CD8-positive, alpha-beta memory T cell (primary cell): Measurements from ENCODE around the gene OR10P1. TPM values are rescaled to one million over a fixed set of nuclear protein-coding genes. Genes with fewer than 3 reads are reported as not detected.

Source experiments
- CTCF ChIA-PET: fragments of 350-600 bp; sonication (Branson Sonifier 250); formaldehyde crosslinking; loops from one replicate; lab custom pipeline; 2021; ENCODE audit warnings: antibody characterized with exemption; lab: Charles Lee
- POLR2A ChIA-PET: fragments of 350-600 bp; sonication (Branson Sonifier 250); formaldehyde crosslinking; loops from one replicate; lab custom pipeline; 2021; ENCODE audit warnings: antibody characterized with exemption; lab: Charles Lee
- DNase-seq, 5 donors: peaks; one replicate each; pipeline versions ENCODE4 v3.0.0 to v3.0.0-alpha.2; 2020 to 2022; ENCODE audit warnings: mixed read lengths in 1 of 5
- H3K27ac ChIP-seq: one replicate; pipeline ENCODE4 v1.7.0; 2013; ENCODE audit warnings: low read depth, mild to moderate bottlenecking, low read length, moderate library complexity
- H3K27me3 ChIP-seq: 2 replicates; pipeline ENCODE4 v1.7.0; 2013; ENCODE audit warnings: low read length, mild to moderate bottlenecking; ENCODE audit not compliant: insufficient read depth, poor library complexity, severe bottlenecking
- H3K36me3 ChIP-seq: 2 replicates; pipeline ENCODE4 v1.7.0; 2013; ENCODE audit warnings: mild to moderate bottlenecking, low read length, moderate library complexity; ENCODE audit not compliant: insufficient read depth
- H3K4me1 ChIP-seq: 2 replicates; pipeline ENCODE4 v1.7.0; 2013; ENCODE audit warnings: mild to moderate bottlenecking, low read length, moderate library complexity; ENCODE audit not compliant: insufficient read depth
- H3K4me3 ChIP-seq: 2 replicates; pipeline ENCODE4 v1.7.0; 2013; ENCODE audit warnings: mild to moderate bottlenecking, low read length
- H3K9me3 ChIP-seq: 2 replicates; pipeline ENCODE4 v1.7.0; 2013; ENCODE audit warnings: mild to moderate bottlenecking, low read length
- H3K27ac Mint-ChIP-seq, 8 donors: one replicate each; pipeline ENCODE4 v1.8.0; 2020 to 2021; ENCODE audit warnings: mixed read lengths in 8 of 8, mild to moderate bottlenecking in 6 of 8, inconsistent platforms in 3 of 8, moderate library complexity in 3 of 8
- H3K27me3 Mint-ChIP-seq, 2 donors: one replicate each; pipeline ENCODE4 v1.8.0; 2020 to 2021; ENCODE audit warnings: mixed read lengths in 2 of 2, mild to moderate bottlenecking in 1 of 2, moderate library complexity in 1 of 2
- H3K36me3 Mint-ChIP-seq, 3 donors: one replicate each; pipeline ENCODE4 v1.8.0; 2020 to 2021; ENCODE audit warnings: mixed read lengths in 3 of 3, inconsistent platforms in 1 of 3, mild to moderate bottlenecking in 1 of 3
- H3K4me1 Mint-ChIP-seq, 3 donors: one replicate each; pipeline ENCODE4 v1.8.0; 2020 to 2021; ENCODE audit warnings: mixed read lengths in 3 of 3, inconsistent platforms in 1 of 3, mild to moderate bottlenecking in 1 of 3
- H3K4me3 Mint-ChIP-seq, 7 donors: one replicate each; pipeline ENCODE4 v1.8.0; 2020 to 2021; ENCODE audit warnings: mixed read lengths in 7 of 7, mild to moderate bottlenecking in 6 of 7, moderate library complexity in 4 of 7, inconsistent platforms in 2 of 7
- H3K9me3 Mint-ChIP-seq, 5 donors: one replicate each; pipeline ENCODE4 v1.8.0; 2020 to 2022; ENCODE audit warnings: mixed read lengths in 5 of 5, mild to moderate bottlenecking in 3 of 5, moderate library complexity in 2 of 5, inconsistent platforms in 1 of 5
- polyA plus RNA-seq: library from polyadenylated mRNA; unstranded; fragments of 300-500 nt; fragmentation: Illumina TruSeq; gene quantifications from one replicate; pipeline ENCODE4 v1.2.3, GENCODE V29; 2021
- total RNA-seq, 2 experiments: library from RNA; stranded (reverse); gene quantifications; one replicate each; pipeline ENCODE4 v1.2.3, GENCODE V29; 2021

The OR10P1 gene
- total and polyA plus RNA-seq, 3 experiments from 2014 or later, result not detected

GRCh38 chr12:55664826-55665225, 28.1 kb downstream of the OR10P1 start:
- H3K27ac ChIP-seq, result no peak overlapping the region
- H3K36me3 Mint-ChIP-seq, result no peaks in the 10 kb centered on the region
- DNase-seq, result no peak
- no peak overlapping the region for H3K27ac Mint-ChIP-seq
- CTCF ChIA-PET, result interaction anchor here (1.8 kb wide), 1 partner anchor 19 kb away, joined by 5 read pairs; no protein-coding TSS in a partner anchor
- no peaks in the 10 kb centered on the region for H3K4me1 Mint-ChIP-seq
- no peaks in the 10 kb centered on the region for H3K36me3 ChIP-seq
- no peaks in the 10 kb centered on the region for H3K9me3 ChIP-seq
- no peaks in the 10 kb centered on the region for H3K9me3 Mint-ChIP-seq
- H3K27me3 ChIP-seq, result no peaks in the 10 kb centered on the region
- H3K4me3 Mint-ChIP-seq, result no peak overlapping the region
- H3K4me3 ChIP-seq, result no peak overlapping the region
- H3K27me3 Mint-ChIP-seq, result peaks cover 2 to 10% of the 10 kb centered on the region in 2 donors
- no peaks in the 10 kb centered on the region for H3K4me1 ChIP-seq
- POLR2A ChIA-PET, result no interaction called here

DNA sequence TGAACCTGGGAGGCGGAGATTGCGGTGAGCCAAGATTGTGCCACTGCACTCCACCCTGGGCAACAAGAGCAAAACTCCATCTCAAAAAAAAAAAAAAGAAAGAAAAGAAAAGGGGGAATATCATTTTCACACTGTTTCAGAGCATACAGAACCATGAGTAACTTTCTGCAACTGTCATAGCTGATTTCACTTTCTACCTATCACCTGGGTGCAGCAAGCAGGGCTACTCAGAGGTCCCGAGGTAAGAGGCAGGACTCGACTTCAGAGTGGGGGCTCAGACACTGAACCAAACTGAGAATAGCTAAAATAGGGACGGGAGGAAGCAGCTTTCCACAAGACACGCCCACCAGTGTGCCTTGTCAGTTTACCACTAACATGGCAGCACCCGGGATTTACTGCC, 29.8 kb downstream of the OR10P1 start:
- Mint-ChIP-seq H3K27me3 (peaks cover 7 to 12% of the 10 kb centered on the region in 2 donors), H3K4me3 (no peak overlapping the region), H3K9me3 (no peaks in the 10 kb centered on the region), H3K27ac (no peak overlapping the region), H3K36me3 (no peaks in the 10 kb centered on the region), H3K4me1 (no peaks in the 10 kb centered on the region)
- ChIA-PET CTCF (interaction anchor here (1.4 kb wide), 1 partner anchor 10 kb away, joined by 6 read pairs; no protein-coding TSS in a partner anchor), POLR2A (no interaction called here)
- no peak for DNase-seq
- H3K27me3 ChIP-seq, result no peaks in the 10 kb centered on the region
- H3K4me1 ChIP-seq, result no peaks in the 10 kb centered on the region
- no peaks in the 10 kb centered on the region for H3K9me3 ChIP-seq
- no peak overlapping the region for H3K4me3 ChIP-seq
- H3K36me3 ChIP-seq, result no peaks in the 10 kb centered on the region
- no peak overlapping the region for H3K27ac ChIP-seq

GRCh38 chr12:55670276-55670675, 33.6 kb downstream of the OR10P1 start:
- ChIA-PET POLR2A (no interaction called here), CTCF (no interaction called here)
- peaks cover 10 to 23% of the 10 kb centered on the region in 2 donors for H3K27me3 Mint-ChIP-seq
- H3K36me3 Mint-ChIP-seq, result no peaks in the 10 kb centered on the region
- DNase-seq, result no peak
- Histone ChIP-seq H3K9me3 (no peaks in the 10 kb centered on the region), H3K27ac (no peak overlapping the region), H3K27me3 (no peaks in the 10 kb centered on the region), H3K4me3 (no peak overlapping the region), H3K4me1 (no peaks in the 10 kb centered on the region), H3K36me3 (no peaks in the 10 kb centered on the region)
- no peak overlapping the region for H3K4me3 Mint-ChIP-seq
- H3K9me3 Mint-ChIP-seq, result no peaks in the 10 kb centered on the region
- peak overlapping the region in 3 of 8 donors; percentile 5 to 42 (median 34) for H3K27ac Mint-ChIP-seq
- no peaks in the 10 kb centered on the region for H3K4me1 Mint-ChIP-seq

DNA sequence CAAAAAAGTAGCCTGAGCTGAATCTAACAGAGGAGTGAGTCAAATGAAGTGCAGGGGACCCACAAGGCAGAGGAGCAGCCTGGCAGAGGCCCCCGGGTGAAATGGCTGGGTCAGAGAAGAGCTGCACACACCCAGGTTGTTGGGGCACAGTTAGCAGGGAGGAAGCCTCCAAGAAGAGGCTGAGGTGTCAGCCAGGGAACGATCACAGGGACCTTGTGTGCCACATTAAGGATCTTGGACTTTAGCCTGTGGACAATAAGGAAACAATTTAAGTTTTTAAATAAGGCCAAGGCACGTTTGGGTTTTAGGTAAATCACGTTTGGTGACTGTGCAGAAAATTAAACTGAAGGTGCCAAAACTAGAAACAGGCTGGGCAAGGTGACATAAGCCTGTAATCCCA, 35.1 kb downstream of the OR10P1 start:
- CTCF ChIA-PET, result interaction anchor here (0.7 kb wide), 1 partner anchor 15 kb away, joined by 3 read pairs; no protein-coding TSS in a partner anchor
- H3K4me3 ChIP-seq, result no peak overlapping the region
- no peaks in the 10 kb centered on the region for H3K4me1 ChIP-seq
- H3K9me3 ChIP-seq, result no peaks in the 10 kb centered on the region
- Mint-ChIP-seq H3K27me3 (peaks cover 13 to 27% of the 10 kb centered on the region in 2 donors), H3K36me3 (no peaks in the 10 kb centered on the region), H3K4me1 (no peaks in the 10 kb centered on the region), H3K4me3 (no peak overlapping the region), H3K9me3 (no peaks in the 10 kb centered on the region), H3K27ac (no peak overlapping the region)
- POLR2A ChIA-PET, result no interaction called here
- no peaks in the 10 kb centered on the region for H3K27me3 ChIP-seq
- H3K27ac ChIP-seq, result no peak overlapping the region
- no peaks in the 10 kb centered on the region for H3K36me3 ChIP-seq
- DNase-seq, result no peak

DNA sequence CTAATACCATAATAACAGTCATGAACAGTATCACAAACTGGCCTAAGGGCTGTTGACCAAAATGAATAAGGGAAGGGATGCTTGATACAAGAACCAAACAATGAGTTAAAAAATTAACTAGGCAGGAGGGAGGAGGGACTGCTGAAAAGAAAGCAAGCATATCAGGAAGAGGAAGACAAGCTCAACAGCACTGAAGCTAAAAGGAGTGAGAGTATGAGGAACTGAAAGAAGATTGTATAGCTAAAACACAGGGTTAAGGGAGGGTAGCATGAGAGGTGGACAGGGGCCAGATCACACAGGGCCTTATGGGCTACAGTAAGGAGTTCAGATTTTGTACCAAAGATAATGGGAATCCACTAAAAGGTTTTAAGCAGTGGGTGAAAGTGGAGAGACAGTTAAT, 36.9 kb downstream of the OR10P1 start:
- H3K9me3 Mint-ChIP-seq, result no peaks in the 10 kb centered on the region
- H3K36me3 ChIP-seq, result no peaks in the 10 kb centered on the region
- peaks cover 13 to 24% of the 10 kb centered on the region in 2 donors for H3K27me3 Mint-ChIP-seq
- ChIA-PET CTCF (interaction anchor here (1.9 kb wide), 1 partner anchor 17 kb away, joined by 6 read pairs; no protein-coding TSS in a partner anchor), POLR2A (no interaction called here)
- no peaks in the 10 kb centered on the region for H3K4me1 ChIP-seq
- no peak overlapping the region for H3K4me3 ChIP-seq
- no peak for DNase-seq
- H3K27ac Mint-ChIP-seq, result no peak overlapping the region
- H3K36me3 Mint-ChIP-seq, result no peaks in the 10 kb centered on the region
- H3K27me3 ChIP-seq, result no peaks in the 10 kb centered on the region
- no peaks in the 10 kb centered on the region for H3K4me1 Mint-ChIP-seq
- H3K9me3 ChIP-seq, result no peaks in the 10 kb centered on the region
- no peak overlapping the region for H3K4me3 Mint-ChIP-seq
- H3K27ac ChIP-seq, result no peak overlapping the region

- Histone ChIP-seq H3K9me3 (no peaks in the 10 kb centered on the region), H3K4me3 (no peak overlapping the region), H3K36me3 (no peaks in the 10 kb centered on the region), H3K27me3 (no peaks in the 10 kb centered on the region), H3K4me1 (no peaks in the 10 kb centered on the region), H3K27ac (no peak overlapping the region)
- H3K36me3 Mint-ChIP-seq, result no peaks in the 10 kb centered on the region
- H3K27me3 Mint-ChIP-seq, result peaks cover 21 to 41% of the 10 kb centered on the region in 2 donors
- H3K4me3 Mint-ChIP-seq, result no peak overlapping the region
- ChIA-PET CTCF (no interaction called here), POLR2A (no interaction called here)
- peaks cover 0 to under 1% (median 0%) of the 10 kb centered on the region in 3 donors for H3K4me1 Mint-ChIP-seq
- no peak for DNase-seq
- H3K27ac Mint-ChIP-seq, result no peak overlapping the region
- no peaks in the 10 kb centered on the region for H3K9me3 Mint-ChIP-seq
These were observed 39.0 kb downstream of the OR10P1 start for GRCh38 chr12:55675666-55676065.

DNA sequence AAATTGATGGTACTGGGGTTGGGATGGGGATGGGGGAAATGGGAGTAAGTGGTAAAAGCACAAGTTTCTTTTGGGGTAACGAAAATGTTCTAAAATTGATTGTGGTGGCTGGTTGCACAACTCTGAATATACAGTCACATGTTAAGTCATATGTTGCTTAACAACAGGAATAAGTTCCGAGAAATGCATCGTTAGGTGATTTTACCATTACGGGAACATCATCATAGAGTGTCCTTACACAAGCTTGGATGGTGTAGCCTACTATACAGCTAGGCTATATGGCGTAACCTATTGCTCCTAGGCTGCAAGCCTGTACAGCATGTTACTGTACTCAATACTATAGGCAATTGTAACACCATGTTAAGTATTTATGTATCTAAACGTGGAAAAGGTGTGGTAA, 40.0 kb downstream of the OR10P1 start:
- POLR2A ChIA-PET, result no interaction called here
- no peak overlapping the region for H3K27ac ChIP-seq
- H3K4me3 ChIP-seq, result no peak overlapping the region
- no peaks in the 10 kb centered on the region for H3K4me1 ChIP-seq
- peaks cover 2% of the 10 kb centered on the region for H3K27me3 ChIP-seq
- DNase-seq, result no peak
- peaks cover 22 to 48% of the 10 kb centered on the region in 2 donors for H3K27me3 Mint-ChIP-seq
- CTCF ChIA-PET, result interaction anchor here (1.6 kb wide), 1 partner anchor 20 kb away, joined by 4 read pairs; no protein-coding TSS in a partner anchor
- no peaks in the 10 kb centered on the region for H3K36me3 Mint-ChIP-seq
- peaks cover 5 to 10% (median 8%) of the 10 kb centered on the region in 3 donors for H3K4me1 Mint-ChIP-seq
- no peaks in the 10 kb centered on the region for H3K9me3 Mint-ChIP-seq
- no peak overlapping the region for H3K4me3 Mint-ChIP-seq
- H3K9me3 ChIP-seq, result no peaks in the 10 kb centered on the region
- H3K36me3 ChIP-seq, result no peaks in the 10 kb centered on the region
- no peak overlapping the region for H3K27ac Mint-ChIP-seq

DNA sequence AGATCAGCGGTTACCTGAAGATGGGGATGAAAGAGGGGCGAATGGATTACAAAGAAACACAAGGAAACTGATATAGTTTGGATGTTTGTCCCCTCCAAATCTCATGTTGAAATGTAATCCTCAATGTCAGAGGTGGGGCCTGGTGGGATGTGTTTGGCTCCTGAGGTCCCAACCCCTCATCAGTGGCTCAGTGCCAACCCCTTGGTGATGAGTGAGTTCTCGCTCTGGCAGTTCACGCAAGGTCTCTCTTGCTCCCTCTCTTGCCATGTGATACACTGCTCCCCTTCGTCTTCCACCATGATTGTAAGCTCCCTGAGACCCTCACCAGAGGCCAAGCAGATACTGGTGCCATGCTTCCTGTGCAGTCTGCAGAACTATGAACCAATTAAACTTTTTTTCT, 43.0 kb downstream of the OR10P1 start:
- Histone ChIP-seq H3K4me3 (no peak overlapping the region), H3K27ac (no peak overlapping the region), H3K9me3 (no peaks in the 10 kb centered on the region), H3K36me3 (no peaks in the 10 kb centered on the region), H3K27me3 (peaks cover 6% of the 10 kb centered on the region), H3K4me1 (no peaks in the 10 kb centered on the region)
- Mint-ChIP-seq H3K4me1 (peaks cover 5 to 13% (median 8%) of the 10 kb centered on the region in 3 donors), H3K36me3 (no peaks in the 10 kb centered on the region), H3K9me3 (no peaks in the 10 kb centered on the region), H3K27me3 (peaks cover 21 to 54% of the 10 kb centered on the region in 2 donors), H3K4me3 (no peak overlapping the region), H3K27ac (no peak overlapping the region)
- POLR2A ChIA-PET, result no interaction called here
- DNase-seq, result no peak
- CTCF ChIA-PET, result no interaction called here
